Measurements from ENCODE around the gene CENATAC.

GRCh38 chr11:119006656-119007055 is 8.7 kb downstream of the CENATAC start:
- TF ChIP-seq SPI1 (IDR thresholded peaks at IDR 0.05; ENCODE audit: borderline replicate concordance, low read depth, low read length) (no peak), CTCF (IDR thresholded peaks at IDR 0.05 in 2 of 3, conservative IDR thresholded peaks at IDR 0.05 in 1 of 3; ENCODE audit: insufficient read depth in 2 of 3, low read depth in 1 of 3, low read length in 3 of 3) (no peak), CBX3 (IDR thresholded peaks at IDR 0.05; ENCODE audit: borderline replicate concordance in 1 of 2, low read length in 2 of 2) (no peak), ZNF263 (CRISPR knock-in tag; IDR thresholded peaks at IDR 0.05; ENCODE audit: borderline replicate concordance) (no peak), GATA2 (CRISPR knock-in tag; IDR thresholded peaks at IDR 0.05) (no peak), BHLHE40 (IDR thresholded peaks at IDR 0.05; ENCODE audit: low read length) (no peak), MXI1 (IDR thresholded peaks at IDR 0.05; ENCODE audit: low read depth, low read length) (no peak), NBN (IDR thresholded peaks at IDR 0.05; ENCODE audit: low read depth) (no peak), ZNF668 (CRISPR knock-in tag; IDR thresholded peaks at IDR 0.05) (no peak), CBFA2T2 (conservative IDR thresholded peaks at IDR 0.05) (no peak), JUND (IDR thresholded peaks at IDR 0.05; ENCODE audit: borderline replicate concordance, low read depth, low read length) (no peak), JUND (tag; IDR thresholded peaks at IDR 0.05; ENCODE audit: borderline replicate concordance, low read depth, low read length) (no peak), ZBTB33 (CRISPR knock-in tag; IDR thresholded peaks at IDR 0.05) (no peak)
